GM18909 (cell line): ENCODE results near the gene YPEL1.
"Not testable (repeated sequence)": the region's sequence is repeated elsewhere in the genome, so short reads cannot be mapped to it uniquely, and the experiment has no call there.

Experiments
- ATAC-seq: cut with Tn5 transposase; IDR thresholded peaks from one replicate; pipeline ENCODE4 v1.9.1; 2021; ENCODE audit warnings: mild to moderate bottlenecking; ENCODE audit not compliant: unreplicated experiment, poor library complexity

Gene YPEL1

DNA sequence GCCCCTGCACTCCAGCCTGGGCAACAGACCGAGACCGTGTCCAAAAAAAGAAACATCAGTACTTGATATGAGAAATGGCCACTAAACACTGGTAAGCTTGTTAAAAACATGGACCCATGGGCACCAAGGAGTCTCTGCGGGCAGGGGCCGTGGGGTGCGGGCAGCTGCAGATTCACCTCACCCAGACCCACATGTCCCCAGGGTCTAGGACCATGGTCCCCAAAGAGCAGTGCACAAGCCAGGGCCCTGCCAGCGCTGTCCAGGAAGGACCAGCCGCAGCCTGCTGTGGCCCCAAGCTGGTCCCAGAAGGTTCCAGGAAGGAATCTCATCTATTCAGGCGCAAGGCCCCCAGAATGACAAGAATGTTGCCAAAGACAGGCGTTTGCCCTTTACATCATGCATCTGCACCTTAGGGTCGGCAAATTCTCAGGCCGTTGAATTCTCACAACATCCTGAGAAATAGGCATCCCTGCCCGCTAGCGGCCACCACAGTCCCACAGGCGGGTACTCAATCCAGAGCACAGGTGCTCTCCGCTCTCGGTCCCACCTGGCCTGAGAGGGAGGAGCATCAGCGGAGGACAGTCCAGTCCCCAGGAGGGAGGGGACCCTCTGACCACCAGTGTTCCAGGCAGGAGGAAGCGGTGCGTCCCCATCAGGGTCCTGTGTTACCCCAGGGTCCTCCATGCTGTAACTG, 9.5 kb downstream of the YPEL1 start:
- no peak for ATAC-seq

DNA sequence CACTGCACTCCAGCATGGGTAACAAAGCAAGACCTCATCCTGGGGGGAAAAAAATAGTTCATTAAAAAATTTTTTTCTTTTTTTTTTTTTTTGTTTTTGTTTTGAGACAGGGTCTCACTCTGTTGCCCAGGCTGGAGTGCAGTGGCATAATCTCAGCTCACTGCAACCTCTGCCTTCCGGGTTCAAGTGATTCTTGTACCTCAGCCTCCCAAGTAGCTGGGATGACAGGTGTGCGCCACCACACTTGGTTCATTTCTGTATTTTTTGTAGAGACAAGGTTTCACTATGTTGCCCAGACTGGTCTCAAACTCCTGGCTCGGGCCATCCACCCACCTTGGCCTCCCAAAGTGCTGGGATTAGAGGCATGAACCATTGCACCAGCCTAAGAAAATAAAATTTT, 11.1 kb downstream of the YPEL1 start:
- ATAC-seq = not testable (repeated sequence)

DNA sequence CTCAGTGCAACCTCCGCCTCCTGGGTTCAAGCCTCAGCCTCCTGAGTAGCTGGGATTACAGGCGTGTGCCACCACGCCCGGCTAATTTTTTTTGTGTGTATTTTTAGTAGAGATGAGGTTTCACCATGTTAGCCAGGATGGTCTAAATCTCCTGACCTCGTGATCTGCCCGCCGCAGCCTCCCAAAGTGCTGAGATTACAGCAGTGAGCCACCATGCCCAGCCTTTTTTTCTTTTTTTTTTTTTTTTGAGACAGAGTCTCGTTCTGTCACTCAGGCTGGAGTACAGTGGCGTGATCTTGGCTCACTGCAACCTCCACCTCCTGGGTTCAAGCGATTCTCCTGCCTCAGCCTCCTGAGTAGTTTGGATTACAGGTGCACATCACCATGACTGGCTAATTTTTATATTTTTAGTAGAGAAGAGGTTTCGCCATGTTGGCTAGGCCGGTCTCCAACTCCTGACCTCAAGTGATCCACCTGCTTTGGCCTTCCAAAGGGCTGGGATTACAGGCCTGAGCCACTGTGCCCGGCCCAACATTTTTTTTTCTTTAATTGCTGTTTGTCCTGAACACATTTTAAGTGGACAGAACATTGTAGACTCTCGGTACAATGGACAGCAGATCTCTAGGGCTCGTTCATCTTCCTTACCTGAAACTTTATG, 14.3 kb downstream of the YPEL1 start:
- ATAC-seq = not testable (repeated sequence)

DNA sequence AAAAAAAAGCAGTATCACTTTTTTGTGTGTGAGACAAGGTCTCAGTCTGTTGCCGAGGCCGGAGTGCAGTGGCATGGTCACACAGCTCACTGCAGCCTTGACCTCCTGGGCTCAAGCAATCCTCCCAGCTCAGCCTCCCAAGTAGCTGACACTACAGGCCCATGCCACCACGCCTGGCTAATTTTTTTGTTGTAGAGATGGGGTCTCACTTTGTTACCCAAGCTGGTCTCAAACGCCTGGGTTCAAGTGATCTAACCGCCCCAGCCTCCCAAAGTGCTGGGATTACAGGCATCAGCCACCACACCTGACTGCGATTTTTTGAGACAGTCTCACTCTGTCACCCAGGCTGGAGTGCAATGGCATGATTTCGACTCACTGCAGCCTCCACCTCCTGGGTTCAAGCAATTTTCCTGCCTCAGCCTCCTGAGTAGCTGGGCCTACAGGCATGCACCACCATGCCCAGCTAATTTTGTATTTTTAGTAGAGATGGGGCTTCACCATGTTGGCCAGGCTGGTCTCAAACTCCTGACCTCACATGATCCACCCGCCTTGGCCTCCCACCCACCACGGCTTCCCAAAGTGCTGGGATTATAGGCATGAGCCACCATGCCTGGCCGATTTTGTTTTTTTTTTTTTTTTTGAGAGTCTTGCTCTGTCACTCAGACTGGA, 15.3 kb downstream of the YPEL1 start:
- ATAC-seq = not testable (repeated sequence)

DNA sequence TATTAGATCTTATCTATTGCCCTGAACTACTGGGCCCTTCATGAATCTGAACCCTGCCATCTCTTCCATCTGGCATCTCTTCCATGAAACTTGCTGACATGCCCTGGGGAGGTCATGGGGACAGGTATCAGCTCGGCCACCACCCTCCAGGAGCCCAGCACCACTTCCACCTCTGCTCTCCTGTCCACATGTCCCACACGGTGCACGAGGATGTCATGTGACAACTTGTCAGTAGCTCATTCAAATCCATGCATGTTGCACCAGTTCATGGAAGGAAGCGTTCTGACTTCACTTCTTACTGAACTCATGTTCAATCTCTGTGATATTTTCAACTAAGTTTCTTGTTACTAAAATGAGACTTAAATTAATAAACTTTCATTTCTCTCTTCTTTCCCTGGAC, 16.6 kb downstream of the YPEL1 start:
- no peak for ATAC-seq

DNA sequence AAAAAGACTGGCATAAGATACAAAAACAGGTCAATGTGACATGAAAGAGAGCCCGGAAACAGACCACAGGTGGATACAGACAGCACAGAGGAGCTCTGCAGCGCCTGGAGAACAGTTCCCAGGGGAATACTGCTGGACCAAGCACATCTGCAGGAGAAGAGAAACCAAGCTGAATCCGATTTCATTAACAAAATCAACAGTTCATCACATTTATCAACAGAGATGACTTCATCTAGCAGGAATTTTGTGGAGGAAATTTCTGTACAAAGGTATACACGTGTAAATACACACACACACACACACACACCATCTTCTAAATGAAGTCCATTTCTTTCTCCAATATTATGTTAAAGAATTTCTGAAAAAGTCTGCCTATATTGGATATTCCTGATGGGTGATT, 17.1 kb downstream of the YPEL1 start:
- no peak for ATAC-seq

DNA sequence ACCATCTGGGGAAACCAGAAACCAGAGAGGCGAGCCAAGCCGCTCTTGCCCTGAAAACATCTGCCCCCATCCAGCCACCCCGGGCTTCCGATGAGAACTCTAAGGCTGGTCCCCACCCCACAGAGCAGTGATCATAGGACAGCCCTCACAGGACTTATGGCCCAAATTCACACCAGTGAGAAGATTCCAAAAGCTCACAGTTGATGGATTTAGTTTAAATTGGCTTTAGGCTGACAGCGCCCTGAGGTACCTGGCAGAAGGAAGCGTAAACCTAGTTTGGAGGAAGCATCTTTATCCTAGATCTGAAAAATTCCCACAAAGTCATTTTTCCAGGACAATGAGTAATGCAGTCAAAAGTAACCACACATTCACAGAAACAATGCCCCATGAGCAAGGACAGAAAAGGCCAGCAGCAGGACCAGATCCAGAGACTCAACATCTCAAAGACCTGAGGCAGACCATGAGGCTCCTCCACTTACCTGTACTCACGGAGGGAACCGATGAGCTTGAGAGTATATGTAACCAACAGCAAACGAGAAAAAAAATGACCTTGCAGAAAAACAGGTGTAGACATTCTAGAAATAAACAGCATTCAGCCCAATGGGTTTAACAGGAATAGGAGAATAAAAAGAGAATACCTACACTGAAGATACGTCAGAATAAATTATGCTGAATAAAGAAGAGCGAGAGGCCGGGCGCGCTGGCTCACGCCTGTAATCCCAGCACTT, 19.0 kb downstream of the YPEL1 start:
- not testable (repeated sequence) for ATAC-seq

DNA sequence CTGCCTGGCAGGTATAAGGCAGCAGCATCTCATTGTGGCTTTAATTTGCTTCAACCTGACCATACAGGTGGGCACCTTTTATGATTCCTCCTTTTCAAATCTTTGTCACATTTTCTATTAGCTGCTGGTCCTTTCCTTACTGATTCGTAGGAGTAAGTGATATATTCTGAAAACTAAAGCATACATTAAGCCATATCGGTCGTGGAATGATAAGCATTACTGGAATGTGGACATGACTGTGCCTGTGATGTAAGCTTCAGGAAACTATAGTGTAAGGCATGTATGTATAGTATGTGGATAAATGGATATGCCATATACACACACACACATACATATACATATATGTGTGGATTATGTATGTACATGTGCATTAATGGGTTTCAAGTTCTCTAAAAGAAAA, 20.8 kb downstream of the YPEL1 start:
- no peak for ATAC-seq

DNA sequence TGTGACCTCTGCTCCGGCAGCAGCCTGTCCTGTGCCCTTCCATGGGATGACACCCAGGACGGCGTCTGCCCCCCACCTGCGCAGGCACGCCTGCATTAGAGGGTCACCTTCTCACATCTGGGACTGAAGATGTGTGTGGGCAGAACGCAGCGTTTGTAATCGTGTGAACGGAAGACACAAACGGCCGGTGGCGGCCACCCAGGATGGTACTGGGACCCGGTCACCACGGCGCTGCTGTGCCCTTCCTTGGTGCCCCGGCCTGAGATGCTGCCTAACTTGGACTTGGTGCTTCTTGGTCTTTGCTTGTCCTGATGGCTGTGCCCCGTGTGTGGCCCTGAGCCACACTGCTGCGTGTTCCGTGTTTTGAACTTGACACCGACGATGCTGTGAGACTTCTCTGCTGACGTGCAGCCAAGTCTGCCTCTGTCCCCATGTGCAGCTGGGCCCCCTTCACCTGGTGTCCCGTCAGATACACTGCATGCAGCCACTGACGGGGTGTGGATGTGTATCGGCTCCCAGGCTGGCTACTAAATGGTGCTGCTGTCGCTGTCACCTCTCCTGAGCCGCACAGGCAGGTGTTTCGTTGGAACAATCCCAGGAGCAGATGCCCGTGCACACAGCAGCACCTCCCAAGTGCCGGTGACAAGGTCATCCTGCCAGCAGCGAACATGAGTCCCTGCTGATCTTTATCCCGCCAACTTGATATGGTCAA, 21.4 kb downstream of the YPEL1 start:
- no peak for ATAC-seq

DNA sequence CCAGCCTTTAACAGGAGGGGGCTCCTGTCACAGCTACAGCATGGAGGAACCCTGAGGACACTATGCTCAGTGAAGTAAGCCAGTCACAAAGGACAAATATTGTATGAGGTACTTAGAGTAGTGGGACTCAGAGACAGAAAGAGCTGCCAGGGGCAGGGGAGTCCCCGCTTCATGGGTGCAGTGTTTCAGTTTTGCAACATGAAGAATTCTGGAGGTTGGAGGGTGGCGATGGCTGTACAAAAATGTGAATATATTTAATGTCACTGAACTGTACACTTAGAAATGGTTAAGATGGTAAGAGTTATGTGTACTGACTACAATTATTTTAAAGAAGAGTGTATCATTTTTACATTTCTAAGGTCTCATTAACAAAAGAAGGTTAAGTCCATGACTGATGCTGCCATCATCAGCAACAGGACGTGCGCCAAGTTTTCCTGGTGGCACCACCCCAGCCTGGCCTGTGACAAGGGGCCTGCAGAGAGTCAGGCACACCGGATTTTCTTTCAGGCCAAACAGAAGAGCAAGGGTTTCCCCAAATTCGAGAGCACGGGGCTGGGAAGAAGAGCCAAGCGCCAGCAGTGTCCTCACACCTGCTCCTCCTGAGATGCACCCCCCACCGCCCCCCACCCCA, 22.1 kb downstream of the YPEL1 start:
- ATAC-seq = no peak

DNA sequence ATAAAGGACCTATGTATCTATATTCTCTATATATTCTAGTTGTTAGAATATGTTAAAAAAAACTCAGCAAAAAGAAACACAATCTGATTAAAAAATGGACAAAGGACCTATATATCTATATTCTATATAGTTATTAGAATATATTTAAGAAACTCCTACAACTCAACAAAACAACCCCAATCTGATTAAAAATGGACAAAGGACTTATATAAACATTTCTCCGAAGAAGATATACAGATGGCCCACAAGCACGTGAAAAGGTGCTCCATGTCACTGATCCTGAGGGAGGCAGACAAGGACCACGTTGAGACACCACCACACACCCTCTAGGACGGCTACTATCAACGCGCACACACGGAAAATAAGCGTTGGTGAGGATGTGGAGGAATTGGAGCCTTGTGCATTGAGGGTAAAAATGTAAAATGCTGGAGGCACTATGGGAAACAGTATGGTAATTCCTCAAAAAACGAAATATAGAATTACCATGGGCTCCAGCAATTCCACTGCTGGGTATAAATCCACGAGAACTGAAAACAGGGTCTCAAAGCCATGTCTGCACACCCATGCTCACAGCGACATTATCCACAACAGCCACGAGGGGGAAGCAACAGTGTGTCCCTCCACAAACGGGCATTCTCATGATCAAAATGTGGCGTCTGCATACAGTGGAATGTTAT, 22.7 kb downstream of the YPEL1 start:
- ATAC-seq = no peak

DNA sequence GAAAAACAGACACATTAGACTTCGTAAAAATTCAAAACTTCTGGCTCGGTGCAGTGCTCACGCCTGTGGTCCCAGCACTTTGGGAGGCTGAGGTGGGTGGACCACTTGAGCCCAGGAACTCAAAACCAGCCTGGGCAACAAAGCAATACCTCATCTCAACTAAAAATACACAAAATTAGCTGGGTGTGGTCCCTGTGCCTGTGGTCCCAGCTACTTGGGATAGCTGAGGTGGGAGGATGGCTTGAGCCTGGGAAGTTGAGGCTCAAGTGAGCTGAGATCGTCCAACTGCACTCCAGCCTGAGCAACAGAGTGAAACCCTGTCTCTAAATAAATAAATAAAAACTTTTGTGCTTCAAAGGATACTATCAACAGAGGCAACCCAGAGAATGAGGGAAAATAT, 23.7 kb downstream of the YPEL1 start:
- ATAC-seq = no peak

DNA sequence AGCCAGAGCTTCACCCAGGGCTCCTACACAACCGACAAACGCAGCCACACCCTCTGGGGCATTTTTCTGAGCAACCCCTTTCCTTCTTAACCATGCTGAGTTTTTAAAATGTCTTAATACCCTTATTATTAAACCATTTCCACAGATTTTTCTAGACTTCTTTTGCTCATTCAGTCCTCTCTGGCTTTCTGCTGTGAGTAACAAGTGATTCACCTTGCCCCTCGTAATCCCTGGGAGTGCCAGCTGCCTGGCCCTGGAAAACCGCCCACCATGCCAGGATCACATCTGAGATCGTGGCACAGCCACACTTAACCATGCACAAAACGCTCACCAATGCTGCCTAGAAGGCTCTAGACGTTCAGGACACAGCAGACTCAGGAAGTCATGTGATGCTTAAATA, 25.4 kb downstream of the YPEL1 start:
- ATAC-seq = no peak

DNA sequence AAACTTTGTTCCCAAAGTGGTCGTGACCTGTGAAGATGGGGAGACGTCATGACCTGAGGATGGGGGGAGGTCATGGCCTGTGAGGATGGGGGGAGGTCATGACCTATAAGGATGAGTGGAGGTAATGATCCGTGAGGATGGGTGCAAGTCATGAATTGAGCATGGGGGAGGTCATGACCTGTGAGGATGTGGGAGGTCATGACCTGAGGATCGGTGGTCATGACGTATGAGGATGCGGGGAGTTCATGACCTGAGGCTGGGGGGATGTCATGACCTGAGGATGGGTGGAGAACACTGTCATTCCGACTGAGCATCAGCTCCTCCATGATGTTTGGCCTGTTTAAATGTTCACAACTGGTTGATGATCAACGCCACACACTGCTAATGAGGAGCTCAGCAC, 25.9 kb downstream of the YPEL1 start:
- no peak for ATAC-seq

DNA sequence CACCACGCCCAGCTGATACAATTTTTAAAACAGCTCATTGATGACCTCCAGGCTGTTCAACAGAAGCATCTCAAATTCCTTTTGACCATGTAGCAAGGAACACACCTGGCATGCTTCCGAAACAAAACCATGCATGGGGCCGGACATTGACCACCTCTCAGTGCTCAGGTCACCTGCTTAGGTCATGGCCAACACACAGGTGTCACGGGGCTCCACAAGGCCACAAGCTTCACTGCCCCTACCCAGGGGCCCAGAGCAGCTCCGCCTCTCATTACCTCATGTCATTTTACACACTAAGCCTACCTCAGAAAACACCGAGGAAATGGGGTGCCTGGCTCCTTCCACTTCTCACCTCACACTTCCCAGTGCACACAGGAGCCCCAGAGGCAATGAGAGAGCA, 26.6 kb downstream of the YPEL1 start:
- no peak for ATAC-seq

DNA sequence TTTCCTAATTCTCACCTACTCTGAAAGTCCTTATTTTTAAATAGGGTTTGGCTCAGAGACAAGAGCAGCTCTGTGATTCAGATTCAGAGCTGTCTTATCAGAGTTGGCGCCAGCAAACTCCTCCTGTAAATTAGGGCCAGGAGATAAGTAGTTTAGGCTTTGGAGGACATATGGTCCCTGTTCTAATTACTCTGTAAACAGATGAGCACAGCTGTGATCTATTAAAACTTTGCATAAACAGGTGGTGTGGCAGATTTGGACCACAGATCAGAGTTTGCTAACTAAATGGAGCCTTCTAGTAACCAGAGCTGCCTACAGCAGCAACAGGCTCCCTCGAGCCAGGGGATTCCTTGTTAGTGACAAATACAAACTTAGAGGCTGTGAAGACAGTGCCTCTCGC, 27.9 kb downstream of the YPEL1 start:
- no peak for ATAC-seq

DNA sequence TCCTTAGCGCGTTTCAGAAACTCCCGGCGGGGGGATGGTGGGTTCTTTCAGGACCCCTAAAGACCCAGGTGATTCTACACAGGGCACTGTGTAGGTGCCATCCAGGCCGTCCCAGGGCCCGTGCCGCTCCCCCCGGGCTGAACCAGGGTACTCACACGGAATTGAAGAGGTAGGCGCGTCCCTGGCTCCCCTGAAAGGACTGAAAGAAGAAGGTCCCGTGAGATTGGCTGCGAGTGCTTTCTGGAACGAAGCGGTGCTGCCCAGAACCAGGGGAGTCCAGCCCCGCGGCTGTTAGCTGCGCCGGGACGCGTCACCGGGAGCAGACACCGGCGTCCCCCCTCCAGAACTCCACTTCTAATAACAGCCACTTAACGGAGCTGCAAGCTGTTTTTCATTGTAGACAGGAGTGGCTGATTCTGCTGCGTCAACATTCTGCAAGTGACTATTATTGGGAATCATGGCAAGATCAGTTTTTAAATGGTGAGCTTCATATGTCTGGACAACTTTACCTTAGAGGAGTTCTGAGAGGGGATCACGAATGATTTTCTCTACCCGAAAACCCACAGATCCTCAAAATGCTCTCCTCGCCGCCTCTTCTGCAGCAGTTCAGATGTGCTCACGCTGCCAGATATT, 31.8 kb downstream of the YPEL1 start:
- no peak for ATAC-seq

DNA sequence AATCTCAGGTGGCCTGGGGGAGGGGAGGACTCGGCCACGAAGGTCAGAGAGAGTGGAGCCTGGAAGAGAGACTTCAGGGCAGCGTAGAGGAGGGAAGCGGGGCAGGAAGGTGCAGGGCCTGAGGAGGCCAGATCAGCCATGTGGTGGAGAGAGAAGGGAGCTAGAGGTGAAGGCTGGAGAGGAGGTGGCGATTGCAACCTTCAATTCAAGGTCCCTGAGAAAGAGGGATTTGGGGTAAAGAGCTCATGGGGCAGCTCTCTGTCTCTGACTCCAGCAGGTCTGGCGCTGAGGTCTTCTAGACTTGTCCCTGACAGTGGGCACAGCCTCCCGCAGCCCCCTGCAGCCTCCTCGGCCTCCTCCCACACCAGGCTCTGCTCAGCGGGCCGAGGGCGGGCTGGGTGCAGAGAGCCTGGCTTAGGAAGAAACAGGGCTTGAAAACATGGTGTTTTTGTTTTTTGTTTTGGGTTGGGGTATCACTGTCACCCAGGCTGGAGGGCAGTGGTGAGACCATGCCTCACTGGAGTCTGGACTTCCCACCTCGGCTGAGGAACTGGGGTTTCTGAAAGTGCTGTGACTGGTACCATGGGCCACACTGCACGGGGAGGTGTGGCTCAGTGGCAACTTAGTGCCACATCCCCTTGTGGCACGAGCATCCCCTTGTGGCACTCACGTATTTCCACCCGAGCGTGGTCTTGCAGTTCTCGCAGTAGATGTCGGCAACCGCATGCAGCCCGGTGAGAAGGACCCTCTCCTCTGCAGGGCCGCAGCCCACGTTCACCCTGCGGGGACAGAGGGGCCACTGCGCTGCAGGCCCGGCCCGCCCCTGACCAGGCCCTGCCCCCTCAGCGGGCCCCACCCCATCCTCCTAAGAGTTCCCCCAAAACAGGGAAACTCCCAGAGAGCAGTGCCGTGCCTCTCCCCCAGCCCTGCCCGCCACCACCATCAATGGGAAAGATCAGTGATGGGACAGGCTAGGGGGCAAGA, 32.6 kb downstream of the YPEL1 start:
- no peak for ATAC-seq
